Keratinocyte (primary cell): ENCODE results near the gene EYS.

Source experiments
- CTCF ChIP-seq, 3 experiments: IDR thresholded peaks in 1 of 3; conservative IDR thresholded peaks in 1 of 3; optimal IDR thresholded peaks in 1 of 3; 2 replicates in 2 of 3; 3 replicates in 1 of 3; pipeline versions ENCODE3 to v1.5.1; 2011; ENCODE audit warnings: low read length in 3 of 3, mild to moderate bottlenecking in 3 of 3, moderate library complexity in 2 of 3, control low read depth in 1 of 3, inconsistent platforms in 1 of 3; ENCODE audit not compliant: insufficient read depth in 2 of 3; ENCODE audit errors: extremely low read depth in 1 of 3
- EZH2 ChIP-seq: IDR thresholded peaks from one replicate; pipeline ENCODE4 v1.6.1; 2012; ENCODE audit warnings: inconsistent platforms, mild to moderate bottlenecking, low read length, moderate library complexity

- TF ChIP-seq CTCF (optimal IDR thresholded peaks at IDR 0.05 in 1 of 3, IDR thresholded peaks at IDR 0.05 in 1 of 3, conservative IDR thresholded peaks at IDR 0.05 in 1 of 3; ENCODE audit: extremely low read depth in 1 of 3, insufficient read depth in 2 of 3, low read length in 3 of 3) (no peak), EZH2 (no peak)
These were observed 1731.3 kb downstream of the EYS start for GRCh38 chr6:63975699-63976098.
